B cell (primary cell): Measurements from ENCODE around the gene RABGAP1L. TPM values are rescaled to one million over a fixed set of nuclear protein-coding genes. Genes with fewer than 3 reads are reported as not detected.

Experiments
- ATAC-seq: fragments of 200-7000 bp; cut with Tn5 transposase; one replicate; pipeline ENCODE4 v1.10.0; 2021; ENCODE audit warnings: low read depth, mild to moderate bottlenecking, moderate number of reproducible peaks, moderate library complexity
- CTCF ChIA-PET: fragments of 350-600 bp; sonication (Branson Sonifier 250); formaldehyde crosslinking; loops from one replicate; lab custom pipeline; 2021; ENCODE audit warnings: antibody characterized with exemption, inconsistent platforms; lab: Charles Lee
- POLR2A ChIA-PET: fragments of 350-600 bp; sonication (Branson Sonifier 250); formaldehyde crosslinking; loops from one replicate; lab custom pipeline; 2021; ENCODE audit warnings: antibody characterized with exemption; lab: Charles Lee
- DNase-seq: peaks from one replicate; pipeline ENCODE4 v3.0.0; 2013
- H2AFZ ChIP-seq: 2 replicates; pipeline ENCODE4 v1.6.1; 2012; ENCODE audit warnings: mild to moderate bottlenecking, low read depth, low read length; ENCODE audit not compliant: insufficient read depth, poor library complexity, severe bottlenecking
- H3K27ac ChIP-seq, 2 donors: 1 replicate in 1 of 2; 2 replicates in 1 of 2; pipeline ENCODE4 v1.5.1; 2012 to 2013; ENCODE audit warnings: low read length in 2 of 2, mild to moderate bottlenecking in 2 of 2, moderate library complexity in 1 of 2
- H3K27me3 ChIP-seq, 4 experiments: fragments of 200-600 bp in 1 of 4; sonication (generic) in 1 of 4; replicated peaks in 1 of 4; 1 replicate in 2 of 4; 2 replicates in 2 of 4; pipeline versions ENCODE4 v1.6.1 to v1.7.0; 2013 to 2016; ENCODE audit warnings: low read length in 3 of 4, mild to moderate bottlenecking in 2 of 4, mixed read lengths in 1 of 4, moderate library complexity in 1 of 4; ENCODE audit not compliant: insufficient read depth in 4 of 4, control insufficient read depth in 3 of 4; ENCODE audit errors: control extremely low read depth in 1 of 4
- H3K36me3 ChIP-seq, 2 experiments: replicated peaks in 1 of 2; 1 replicate in 1 of 2; 2 replicates in 1 of 2; pipeline versions ENCODE4 v1.6.1 to v1.7.1; 2013; ENCODE audit warnings: low read length in 1 of 2; ENCODE audit not compliant: insufficient read depth in 2 of 2, control insufficient read depth in 1 of 2; ENCODE audit errors: control extremely low read depth in 1 of 2, extremely low read depth in 1 of 2
- H3K4me1 ChIP-seq, 2 donors: fragments of 200-600 bp in 1 of 2; sonication (generic) in 1 of 2; 1 replicate in 1 of 2; 2 replicates in 1 of 2; pipeline versions ENCODE4 v1.5.1 to v1.6.1; 2013 to 2017; ENCODE audit warnings: low read length in 2 of 2; ENCODE audit not compliant: control insufficient read depth in 2 of 2, insufficient read depth in 2 of 2
- H3K4me2 ChIP-seq: replicated peaks from 2 replicates; pipeline ENCODE3; 2012; ENCODE audit warnings: mild to moderate bottlenecking, low read depth, low read length; ENCODE audit not compliant: poor library complexity, severe bottlenecking
- H3K4me3 ChIP-seq, 5 experiments: fragments of 200-600 bp in 1 of 5; sonication (generic) in 1 of 5; 1 replicate in 3 of 5; 2 replicates in 2 of 5; pipeline versions ENCODE4 v1.5.1 to v1.7.0; 2011 to 2016; ENCODE audit warnings: low read length in 4 of 5, mild to moderate bottlenecking in 4 of 5, low read depth in 2 of 5, control low read depth in 1 of 5, moderate library complexity in 1 of 5; ENCODE audit not compliant: insufficient read depth in 1 of 5; ENCODE audit errors: control extremely low read depth in 1 of 5, extremely low read depth in 1 of 5
- H3K79me2 ChIP-seq: fragments of 200-600 bp; sonication (generic); one replicate; pipeline ENCODE4 v1.6.0; 2016; ENCODE audit warnings: low read length; ENCODE audit not compliant: control insufficient read depth, insufficient read depth
- H3K9ac ChIP-seq: fragments of 200-600 bp; sonication (generic); 2 replicates; pipeline ENCODE4 v1.6.1; 2017; ENCODE audit warnings: mild to moderate bottlenecking, low read length, moderate library complexity
- H3K9me3 ChIP-seq, 3 donors: one replicate each; pipeline versions ENCODE4 v1.6.1 to v1.7.1; 2013; ENCODE audit warnings: low read length in 2 of 3; ENCODE audit not compliant: control insufficient read depth in 2 of 3, insufficient read depth in 1 of 3; ENCODE audit errors: control extremely low read depth in 1 of 3
- H4K20me1 ChIP-seq: 2 replicates; pipeline ENCODE4 v1.6.0; 2012; ENCODE audit warnings: mild to moderate bottlenecking, low read length; ENCODE audit not compliant: insufficient read depth, control insufficient read depth, poor library complexity, severe bottlenecking
- H3K27ac Mint-ChIP-seq: one replicate; pipeline ENCODE4 v1.8.0; 2021; ENCODE audit warnings: mixed read lengths
- H3K27me3 Mint-ChIP-seq: one replicate; pipeline ENCODE4 v1.8.0; 2021; ENCODE audit warnings: mixed read lengths
- H3K4me1 Mint-ChIP-seq: one replicate; pipeline ENCODE4 v1.8.0; 2021; ENCODE audit warnings: mixed read lengths
- H3K4me3 Mint-ChIP-seq: one replicate; pipeline ENCODE4 v1.8.0; 2021; ENCODE audit warnings: mixed read lengths
- H3K9me3 Mint-ChIP-seq: one replicate; pipeline ENCODE4 v1.8.0; 2022; ENCODE audit warnings: mixed read lengths; ENCODE audit not compliant: insufficient read depth
- CTCF ChIP-seq: fragments of 200-600 bp; IDR thresholded peaks from one replicate; pipeline ENCODE4 v1.8.0; 2022; ENCODE audit warnings: antibody characterized with exemption, mild to moderate bottlenecking
- EZH2 ChIP-seq: IDR thresholded peaks from 2 replicates; pipeline ENCODE4 v1.6.1; 2012; ENCODE audit warnings: borderline replicate concordance, low read depth, mild to moderate bottlenecking, moderate library complexity, low read length; ENCODE audit not compliant: insufficient read depth, poor library complexity, severe bottlenecking
- WGBS: methylation state at CpG from one replicate; pipeline ENCODE4 v1.1.5; 2013; ENCODE audit warnings: missing lambda C conversion rate; ENCODE audit not compliant: insufficient coverage; 5-methylcytosine and 5-hydroxymethylcytosine counted together
- intact Hi-C: fragments of 100-400 bp; cut with micrococcal nuclease; formaldehyde crosslinking; loops from one replicate; pipeline ENCODE4 v1.10.0; 2022
- polyA plus RNA-seq: library from polyadenylated mRNA; depleted of rRNA; stranded (reverse); fragments of >200 nt; gene quantifications from 2 replicates; pipeline ENCODE4 v1.2.3, GENCODE V29; 2012
- total RNA-seq, 2 donors: library from RNA; stranded (reverse); fragments of 120-200 nt in 1 of 2; gene quantifications; 1 replicate in 1 of 2; 2 replicates in 1 of 2; pipeline versions ENCODE4 v1.2.3 to v1.2.4, GENCODE V29; 2013 to 2022

Gene RABGAP1L
- total and polyA plus RNA-seq, 2 donors (not counting 1 experiment from before 2014, with no cell fraction given), result 34.9 to 159 TPM

DNA sequence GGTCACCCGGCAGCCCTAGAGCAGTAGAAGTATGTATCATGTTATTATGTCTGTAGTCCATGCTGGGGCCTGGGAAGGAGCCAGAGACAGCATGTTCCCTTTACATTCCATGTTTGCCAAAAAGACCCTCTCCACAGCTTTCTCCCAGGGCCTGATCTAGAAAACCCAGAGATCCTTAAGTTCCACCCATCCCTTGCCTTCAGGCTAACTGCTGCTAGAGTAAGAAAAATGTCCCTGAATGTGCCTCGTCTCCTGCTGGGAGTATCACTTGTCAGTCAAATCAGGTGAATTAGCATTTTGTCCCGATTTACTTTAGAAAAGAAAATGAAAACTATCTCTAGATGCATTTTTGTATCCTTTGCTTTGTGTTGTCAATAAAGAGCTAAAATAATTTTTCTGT is 877.2 kb downstream of the RABGAP1L start:
- H3K27ac Mint-ChIP-seq, result no peak overlapping the region
- DNase-seq (no peak), ATAC-seq (no peak)
- no peaks in the 10 kb centered on the region for H3K9me3 Mint-ChIP-seq
- Histone ChIP-seq H3K4me3 (no peak overlapping the region), H3K9me3 (no peaks in the 10 kb centered on the region), H3K79me2 (no peaks in the 10 kb centered on the region), H3K4me1 (no peaks in the 10 kb centered on the region), H3K27me3 (no peaks in the 10 kb centered on the region), H3K9ac (no peak overlapping the region), H3K36me3 (no peaks in the 10 kb centered on the region), H3K27ac (no peak overlapping the region), H4K20me1 (no peaks in the 10 kb centered on the region), H2AFZ (no peak overlapping the region), H3K4me2 (no peak overlapping the region)
- TF ChIP-seq CTCF (no peak), EZH2 (no peak)
- WGBS, result 86% methylated on average over 1 of the region's 3 CpGs
- ChIA-PET CTCF (no interaction called here), POLR2A (no interaction called here)
- H3K27me3 Mint-ChIP-seq, result peaks cover 23% of the 10 kb centered on the region
- no peaks in the 10 kb centered on the region for H3K4me1 Mint-ChIP-seq
- intact Hi-C loops, result no loop called here
- no peak overlapping the region for H3K4me3 Mint-ChIP-seq

GRCh38 chr1:175037416-175037815 is 878.1 kb downstream of the RABGAP1L start:
- Histone ChIP-seq H4K20me1 (no peaks in the 10 kb centered on the region), H3K9ac (no peak overlapping the region), H2AFZ (no peak overlapping the region), H3K79me2 (no peaks in the 10 kb centered on the region), H3K4me3 (no peak overlapping the region), H3K9me3 (no peaks in the 10 kb centered on the region), H3K27me3 (no peaks in the 10 kb centered on the region), H3K4me2 (no peak overlapping the region), H3K4me1 (no peaks in the 10 kb centered on the region), H3K36me3 (no peaks in the 10 kb centered on the region), H3K27ac (no peak overlapping the region)
- intact Hi-C loops, result no loop called here
- Mint-ChIP-seq H3K27me3 (peaks cover 23% of the 10 kb centered on the region), H3K27ac (no peak overlapping the region), H3K9me3 (no peaks in the 10 kb centered on the region), H3K4me3 (no peak overlapping the region), H3K4me1 (no peaks in the 10 kb centered on the region)
- TF ChIP-seq EZH2 (no peak), CTCF (no peak)
- ATAC-seq (no peak), DNase-seq (no peak)
- ChIA-PET CTCF (interaction anchor here (1.4 kb wide), 1 partner anchor 87 kb away, joined by 3 read pairs; no protein-coding TSS in a partner anchor), POLR2A (no interaction called here)
- WGBS, result no CpG with 5 or more reads among the region's 7 CpGs
